Esophagus muscularis mucosa (tissue), 4 donors: Measurements from ENCODE around the gene MBP.

Experiments
- EP300 ChIP-seq: sonication (generic); formaldehyde crosslinking; IDR thresholded peaks from one replicate; pipeline ENCODE4 v1.6.1; 2017; ENCODE audit warnings: antibody characterized with exemption
- POLR2A ChIP-seq: fragments of 450-650 bp; IDR thresholded peaks from one replicate; pipeline ENCODE4 v1.6.1; 2017; ENCODE audit warnings: antibody characterized with exemption, moderate library complexity, mild to moderate bottlenecking, low read depth
- POLR2AphosphoS5 ChIP-seq, 2 donors: sonication (generic); formaldehyde crosslinking; IDR thresholded peaks; one replicate each; pipeline ENCODE4 v1.6.1; 2017; ENCODE audit warnings: antibody characterized with exemption in 2 of 2
- TF ChIP-seq, protein P1 (sequence below), 3 experiments: fragments of 200-600 bp in 2 of 3; fragments of 450-650 bp in 1 of 3; sonication (generic) in 2 of 3; IDR thresholded peaks; one replicate each; pipeline ENCODE4 v1.5.1; 2017 to 2019; ENCODE audit warnings: antibody characterized with exemption in 3 of 3, mild to moderate bottlenecking in 2 of 3, moderate library complexity in 1 of 3

DNA sequence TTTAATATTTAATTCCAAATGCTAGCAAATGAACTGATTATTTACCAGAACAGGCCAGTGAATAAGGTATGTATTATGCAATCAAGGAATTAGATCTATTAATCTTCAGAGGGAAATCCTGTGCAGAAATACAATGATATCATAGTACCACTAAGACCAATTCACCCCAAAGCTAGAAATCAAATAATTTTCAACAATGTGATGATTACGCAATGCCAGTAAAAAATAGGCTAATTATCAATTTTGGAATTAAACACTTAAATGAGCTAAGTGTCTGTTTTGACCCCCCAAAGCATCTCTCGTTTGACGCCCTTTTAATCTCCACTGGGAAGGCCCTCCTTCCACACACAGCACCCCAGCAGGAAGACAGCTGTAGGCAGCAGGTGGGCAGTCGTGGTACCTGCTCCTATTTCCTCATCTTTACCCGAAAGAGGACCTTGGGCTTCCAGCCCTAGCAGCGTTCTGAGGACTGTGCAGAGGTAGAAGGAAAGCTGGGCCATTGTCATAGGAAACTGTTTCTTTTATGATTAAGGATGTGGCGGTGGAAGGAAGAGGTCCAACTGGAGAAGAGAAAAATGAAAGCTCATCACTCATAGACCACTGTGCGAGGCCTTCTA lies 84.7 kb downstream of the MBP start:
- TF ChIP-seq POLR2A (no peak), POLR2AphosphoS5 (IDR thresholded peaks at IDR 0.05) (no peak), EP300 (no peak)
- TF ChIP-seq, protein P1, sequence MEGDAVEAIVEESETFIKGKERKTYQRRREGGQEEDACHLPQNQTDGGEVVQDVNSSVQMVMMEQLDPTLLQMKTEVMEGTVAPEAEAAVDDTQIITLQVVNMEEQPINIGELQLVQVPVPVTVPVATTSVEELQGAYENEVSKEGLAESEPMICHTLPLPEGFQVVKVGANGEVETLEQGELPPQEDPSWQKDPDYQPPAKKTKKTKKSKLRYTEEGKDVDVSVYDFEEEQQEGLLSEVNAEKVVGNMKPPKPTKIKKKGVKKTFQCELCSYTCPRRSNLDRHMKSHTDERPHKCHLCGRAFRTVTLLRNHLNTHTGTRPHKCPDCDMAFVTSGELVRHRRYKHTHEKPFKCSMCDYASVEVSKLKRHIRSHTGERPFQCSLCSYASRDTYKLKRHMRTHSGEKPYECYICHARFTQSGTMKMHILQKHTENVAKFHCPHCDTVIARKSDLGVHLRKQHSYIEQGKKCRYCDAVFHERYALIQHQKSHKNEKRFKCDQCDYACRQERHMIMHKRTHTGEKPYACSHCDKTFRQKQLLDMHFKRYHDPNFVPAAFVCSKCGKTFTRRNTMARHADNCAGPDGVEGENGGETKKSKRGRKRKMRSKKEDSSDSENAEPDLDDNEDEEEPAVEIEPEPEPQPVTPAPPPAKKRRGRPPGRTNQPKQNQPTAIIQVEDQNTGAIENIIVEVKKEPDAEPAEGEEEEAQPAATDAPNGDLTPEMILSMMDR (IDR thresholded peaks at IDR 0.05) = no peak
